ENCODE measurements around the gene TRIM56.
"Not testable (repeated sequence)": the region's sequence is repeated elsewhere in the genome, so short reads cannot be mapped to it uniquely, and the experiment has no call there.

TRIM56 gene

DNA sequence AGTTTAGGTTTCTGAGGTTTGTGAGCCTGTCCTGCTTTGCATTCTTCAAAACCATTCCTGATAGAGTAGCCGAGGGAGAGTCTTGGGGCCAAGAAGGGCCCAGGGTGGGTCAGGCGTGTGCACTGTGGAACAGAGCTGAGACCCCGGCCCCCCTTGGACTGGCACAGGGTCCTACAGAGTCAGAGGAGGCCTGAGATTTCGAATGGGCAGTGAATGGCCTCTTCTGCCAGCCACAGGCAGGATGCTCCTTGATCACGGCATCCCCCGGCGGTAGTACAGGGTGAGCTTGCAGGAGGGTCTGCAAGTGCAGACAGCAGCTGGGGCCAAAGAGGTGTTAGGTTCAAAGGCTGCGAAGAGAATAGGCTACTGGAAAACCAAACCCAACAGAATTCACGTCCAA lies 4.6 kb downstream of the TRIM56 start:
- no peak for DNase-seq (ENCODE audit: low spot score)

DNA sequence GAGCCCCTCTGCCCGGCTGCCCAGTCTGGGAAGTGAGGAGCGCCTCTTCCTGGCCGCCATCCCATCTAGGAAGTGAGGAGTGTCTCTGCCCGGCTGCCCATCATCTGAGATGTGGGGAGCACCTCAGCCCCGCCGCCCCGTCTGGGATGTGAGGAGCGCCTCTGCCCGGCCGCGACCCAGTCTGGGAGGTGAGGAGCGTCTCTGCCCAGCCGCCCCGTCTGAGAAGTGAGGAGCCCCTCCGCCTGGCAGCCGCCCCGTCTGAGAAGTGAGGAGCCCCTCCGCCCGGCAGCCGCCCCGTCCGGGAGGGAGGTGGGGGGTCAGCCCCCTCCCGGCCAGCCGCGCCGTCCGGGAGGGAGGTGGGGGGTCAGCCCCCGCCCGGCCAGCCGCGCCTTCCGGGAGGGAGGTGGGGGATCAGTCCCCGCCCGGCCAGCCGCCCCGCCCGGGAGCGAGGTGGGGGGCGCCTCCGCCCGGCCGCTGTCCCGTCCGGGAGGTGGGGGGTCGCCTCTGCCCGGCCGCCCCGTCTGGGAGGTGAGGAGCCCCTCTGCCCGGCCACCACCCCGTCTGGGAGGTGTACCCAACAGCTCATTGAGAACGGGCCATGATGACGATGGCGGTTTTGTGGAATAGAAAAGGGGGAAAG lies 7.1 kb downstream of the TRIM56 start:
- not testable (repeated sequence) for DNase-seq (ENCODE audit: low spot score)

DNA sequence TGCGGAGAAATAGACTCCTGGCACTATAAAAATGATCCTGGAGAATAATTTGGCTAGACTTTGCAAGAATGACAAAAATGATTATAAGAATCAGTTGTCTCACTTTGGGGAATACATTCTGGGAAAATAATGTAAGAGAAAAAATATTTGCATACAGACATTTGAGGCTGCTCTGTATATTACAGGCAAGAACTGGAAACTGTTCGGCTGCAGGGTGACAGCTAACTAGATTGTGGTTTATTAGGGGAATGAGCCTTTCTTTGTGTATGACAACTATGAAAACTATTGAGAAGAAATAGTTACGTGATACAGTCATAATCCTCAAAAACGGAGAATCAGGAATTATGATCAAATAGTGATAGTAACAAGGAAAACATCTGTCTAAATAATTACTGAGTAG lies 8.6 kb downstream of the TRIM56 start:
- no peak for DNase-seq (ENCODE audit: low spot score)

DNA sequence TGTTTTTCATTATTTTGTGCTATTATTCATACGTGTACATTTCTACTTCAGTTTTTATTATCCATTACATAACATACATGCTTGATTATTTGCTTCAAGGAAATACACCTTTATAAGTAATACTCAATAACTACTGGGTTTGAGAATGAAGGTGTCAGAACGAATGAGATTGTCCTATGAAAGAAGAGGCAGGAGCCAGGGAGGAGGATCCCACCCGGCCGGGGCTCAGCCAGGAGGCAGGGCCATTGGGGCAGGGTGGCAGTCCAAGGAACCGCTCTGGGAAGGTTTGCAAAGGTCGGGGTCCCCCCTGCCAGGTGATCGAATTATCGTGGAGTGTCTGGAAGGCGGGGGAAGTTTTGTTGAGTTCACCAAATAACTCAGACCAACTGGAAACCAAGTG lies 9.1 kb downstream of the TRIM56 start:
- no peak for DNase-seq (ENCODE audit: low spot score)

DNA sequence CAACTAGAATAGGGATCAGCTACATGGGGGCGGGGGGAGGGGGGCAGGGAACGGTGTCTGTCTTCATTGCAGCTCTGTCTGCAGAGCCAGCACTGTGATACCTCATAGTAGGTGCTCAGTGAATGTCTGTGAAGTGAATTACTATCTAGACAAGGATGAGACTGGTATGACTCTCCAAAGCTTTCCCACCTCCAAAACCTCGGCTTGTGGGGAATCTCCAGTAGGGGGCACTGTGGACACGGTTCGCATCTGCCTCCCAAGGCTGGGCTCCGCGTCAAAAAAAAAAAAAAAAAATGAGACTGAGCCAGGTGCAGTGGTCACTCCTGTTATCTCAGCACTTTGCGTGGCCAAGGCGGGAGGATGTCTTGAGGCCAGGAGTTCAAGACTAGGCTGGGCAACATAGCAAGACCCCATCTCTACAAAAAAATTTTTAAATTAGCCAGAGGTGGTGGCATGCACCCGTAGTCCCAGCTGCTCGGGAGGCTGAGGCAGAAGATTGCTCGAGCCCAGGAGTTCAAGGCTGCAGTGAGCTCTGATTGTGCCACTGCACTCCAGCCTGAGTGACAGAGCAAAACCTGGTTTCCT lies 9.6 kb downstream of the TRIM56 start:
- DNase-seq (ENCODE audit: low spot score): peak; percentile 73

DNA sequence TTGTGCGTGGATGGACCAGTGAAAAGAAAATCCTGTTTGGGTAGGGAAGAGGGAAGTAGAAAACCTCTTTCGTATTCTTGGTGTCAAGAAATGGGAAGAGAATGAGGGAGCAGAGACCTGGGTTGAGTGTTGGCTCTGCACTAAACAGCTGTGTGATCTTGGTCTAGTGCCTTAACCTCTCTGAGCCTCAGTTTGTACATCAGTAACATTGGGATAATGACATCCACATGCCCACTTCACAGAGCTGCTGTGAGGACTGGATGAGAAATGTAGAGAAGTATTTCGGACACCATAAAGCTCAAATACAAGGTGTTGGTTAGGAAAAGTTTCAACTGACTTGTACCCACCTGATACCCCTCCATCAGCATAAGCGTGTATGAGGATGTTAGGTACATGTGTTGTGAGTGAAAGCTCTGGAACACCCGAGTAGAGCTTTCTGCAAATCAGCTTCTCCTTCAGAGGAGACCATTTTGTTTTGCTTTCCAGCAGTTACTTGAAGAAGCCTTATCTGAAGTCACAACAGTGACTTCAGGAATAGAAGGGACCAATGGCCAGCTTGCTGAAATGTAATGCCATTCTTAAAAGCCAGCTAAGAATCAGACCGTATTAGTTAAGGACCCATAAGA lies 11.2 kb downstream of the TRIM56 start:
- DNase-seq (ENCODE audit: low spot score): no peak

DNA sequence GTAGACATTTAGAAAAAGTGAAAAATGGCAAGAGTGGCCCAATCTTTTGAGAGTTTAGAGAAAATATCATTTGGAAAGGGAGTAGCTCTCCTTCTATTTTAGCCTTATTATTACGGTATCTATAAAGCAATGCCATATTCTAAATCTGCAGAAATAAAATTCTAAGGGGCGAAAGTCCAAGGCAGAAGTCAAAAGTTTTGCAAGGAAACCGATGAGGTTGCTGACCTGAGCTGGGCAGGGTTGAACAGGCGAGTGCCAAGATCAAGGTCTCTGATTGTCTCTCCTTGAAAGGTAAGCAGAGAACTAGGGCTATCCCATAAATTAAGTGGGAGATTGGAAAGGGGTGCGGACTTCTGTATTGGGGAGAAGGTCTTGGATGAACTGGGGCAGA lies 11.7 kb downstream of the TRIM56 start:
- DNase-seq (ENCODE audit: low spot score): no peak

DNA sequence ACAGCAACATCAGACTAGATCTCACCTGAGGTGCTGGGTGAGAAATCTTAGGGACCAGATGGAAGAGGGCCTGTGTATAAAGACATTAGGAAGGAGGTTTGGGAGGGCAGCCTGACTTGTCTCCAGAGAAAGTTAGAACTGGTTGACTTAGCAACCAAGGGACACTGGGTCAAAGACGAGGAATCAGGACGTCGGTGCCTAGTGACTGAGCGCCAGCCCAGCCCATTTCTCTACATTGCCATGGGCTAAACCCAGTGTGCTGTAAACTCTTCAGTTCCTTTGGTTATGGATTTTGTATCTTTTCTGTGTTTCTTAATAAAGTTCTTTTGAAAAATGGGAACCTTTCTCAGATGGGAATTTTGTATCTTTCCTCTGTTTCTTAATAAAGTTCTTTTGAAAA lies 12.3 kb downstream of the TRIM56 start:
- no peak for DNase-seq (ENCODE audit: low spot score)

DNA sequence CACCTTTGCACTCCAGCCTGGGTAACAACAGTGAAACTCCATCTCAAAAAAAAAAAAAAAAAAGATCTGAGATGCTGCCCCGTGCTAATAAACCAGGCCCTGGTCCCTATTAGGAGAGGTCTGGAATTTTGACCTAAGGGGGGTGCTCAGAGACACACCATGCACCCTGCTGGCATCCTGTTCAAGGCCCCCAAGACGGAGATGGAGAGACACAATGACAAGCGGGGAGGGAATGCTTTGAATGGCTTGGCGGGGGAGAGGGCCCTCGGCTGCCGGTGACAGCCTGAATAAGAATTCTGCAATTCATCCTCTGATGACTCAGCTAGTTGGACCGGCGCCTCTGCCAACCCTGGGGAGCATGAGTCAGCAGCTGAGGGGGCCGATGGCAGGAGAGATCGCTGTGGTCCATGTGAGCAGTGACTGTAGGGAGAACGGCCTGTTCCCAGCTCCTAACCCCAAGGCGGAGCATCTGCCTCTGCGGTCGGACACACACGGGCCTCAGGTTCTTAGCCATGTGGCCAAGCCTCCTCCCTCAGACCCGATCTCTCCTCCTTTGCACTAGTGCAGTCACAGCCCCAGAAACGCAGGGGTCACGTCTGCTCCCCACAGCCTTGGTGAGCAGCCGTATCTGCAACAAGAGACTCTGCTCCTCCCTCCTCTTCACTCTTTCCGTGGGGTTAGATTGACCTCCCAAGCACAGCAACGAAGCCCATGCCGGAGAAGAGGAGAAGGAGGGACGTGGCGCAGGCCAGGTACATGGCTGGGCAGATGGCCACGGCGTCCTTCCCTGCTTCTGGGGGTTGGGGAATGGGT lies 14.9 kb downstream of the TRIM56 start:
- peak; percentile 86 for DNase-seq (ENCODE audit: low spot score)

DNA sequence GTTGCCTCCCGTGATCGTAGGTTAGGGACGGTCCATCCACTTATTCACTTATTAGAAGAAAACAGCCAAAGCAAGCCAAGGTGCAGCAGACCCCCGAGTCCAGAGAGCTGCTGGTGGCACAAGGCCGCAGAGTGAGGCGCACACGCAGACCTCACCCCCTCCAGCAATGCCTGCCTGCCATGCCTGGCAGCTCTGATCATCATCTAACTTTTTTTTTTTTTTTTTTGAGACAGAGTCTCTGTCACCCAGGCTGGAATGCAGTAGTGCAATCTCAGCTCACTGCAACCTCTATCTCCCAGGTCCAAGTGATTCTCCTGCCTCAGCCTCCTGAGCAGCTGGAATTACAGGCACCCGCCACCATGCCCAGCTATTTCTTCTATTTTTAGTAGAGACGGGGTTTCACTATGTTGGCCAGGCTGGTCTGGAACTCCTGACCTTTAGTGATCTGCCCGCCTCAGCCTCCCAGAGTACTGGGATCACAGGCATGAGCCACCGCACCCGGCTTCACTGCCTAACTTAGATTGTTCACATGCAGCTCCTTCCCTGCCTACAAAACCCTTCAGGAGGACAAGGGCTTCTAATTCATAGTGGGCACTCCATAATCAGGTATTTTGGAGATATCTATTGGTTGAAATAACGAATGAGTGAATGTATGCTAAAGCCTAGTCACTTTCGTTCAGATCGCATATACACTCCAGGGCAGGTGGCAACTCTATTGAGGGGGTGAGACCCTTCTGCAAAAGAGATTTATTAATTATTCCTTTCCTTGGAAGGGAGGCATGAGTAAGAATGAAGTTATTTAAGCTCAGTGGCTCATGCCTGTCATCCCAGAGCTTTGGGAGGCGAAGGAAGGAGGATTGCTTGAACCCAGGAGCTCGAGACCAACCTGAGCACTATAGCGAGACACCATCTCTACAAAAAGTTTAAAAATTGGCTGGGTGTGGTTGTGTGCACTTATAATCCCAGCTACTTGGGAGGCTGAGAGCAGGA lies 15.9 kb downstream of the TRIM56 start:
- DNase-seq (ENCODE audit: low spot score): no peak

DNA sequence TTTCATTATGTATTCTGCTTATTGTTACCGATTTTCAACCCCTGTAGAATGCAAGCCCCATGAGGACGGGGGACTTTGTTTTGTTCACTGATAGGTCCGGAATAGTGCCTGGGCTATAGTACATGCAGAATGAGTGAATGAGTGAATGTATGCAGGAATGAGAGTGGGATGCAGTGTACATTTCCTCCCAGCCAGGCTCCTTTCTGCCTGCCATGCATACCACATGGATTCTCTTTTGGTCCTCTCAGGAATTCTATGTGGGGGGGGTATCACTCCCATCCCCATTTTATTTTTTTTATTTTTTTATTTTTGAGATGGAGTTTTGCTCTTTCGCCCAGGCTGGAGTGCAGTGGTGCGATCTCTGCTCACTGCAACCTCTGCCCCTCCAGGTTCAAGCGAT lies 16.7 kb downstream of the TRIM56 start:
- no peak for DNase-seq (ENCODE audit: low spot score)

DNA sequence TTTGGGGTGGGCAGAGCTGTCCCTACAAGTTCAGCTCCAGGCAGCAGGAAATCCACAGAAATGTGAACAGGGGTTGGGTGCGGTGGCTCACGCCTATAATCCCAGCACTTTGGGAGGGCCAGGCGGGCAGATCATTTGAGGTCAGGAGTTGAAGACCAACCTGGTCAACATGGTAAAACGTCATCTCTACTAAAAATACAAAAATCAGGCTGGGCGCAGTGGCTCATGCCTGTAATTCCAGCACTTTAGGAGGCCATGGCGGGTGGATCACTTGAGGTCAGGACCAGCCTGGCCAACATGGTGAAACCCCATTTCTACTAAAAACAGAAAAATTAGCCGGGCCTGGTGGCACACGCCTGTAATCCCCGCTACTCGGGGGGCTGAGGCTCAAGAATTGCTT lies 18.4 kb downstream of the TRIM56 start:
- not testable (repeated sequence) for DNase-seq (ENCODE audit: low spot score)

DNA sequence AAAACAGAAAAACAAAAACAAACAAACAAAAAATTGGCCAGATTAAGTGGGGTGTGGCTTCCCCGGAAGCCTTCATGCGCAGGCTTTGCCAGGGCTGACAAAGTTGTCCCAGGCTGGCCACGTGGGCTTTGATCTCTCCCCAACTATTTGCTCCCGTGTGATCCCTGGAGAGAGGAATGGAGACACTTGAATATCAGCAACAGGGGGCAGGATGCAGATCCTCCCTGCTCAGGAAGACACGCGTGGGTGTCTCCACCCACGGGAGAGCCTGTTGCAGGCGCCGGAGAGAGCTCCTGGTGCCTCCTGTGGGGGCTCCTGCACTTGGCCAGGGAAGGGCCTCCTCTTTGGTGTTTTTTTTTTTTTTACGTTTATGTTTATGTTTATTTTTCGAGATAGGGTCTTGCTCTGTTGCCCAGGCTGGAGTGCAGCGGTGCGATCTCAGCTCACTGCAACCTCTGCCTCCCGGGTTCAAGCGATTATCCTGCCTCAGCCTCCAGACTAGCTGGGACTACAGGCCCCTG lies 19.0 kb downstream of the TRIM56 start:
- no peak for DNase-seq (ENCODE audit: low spot score)

DNA sequence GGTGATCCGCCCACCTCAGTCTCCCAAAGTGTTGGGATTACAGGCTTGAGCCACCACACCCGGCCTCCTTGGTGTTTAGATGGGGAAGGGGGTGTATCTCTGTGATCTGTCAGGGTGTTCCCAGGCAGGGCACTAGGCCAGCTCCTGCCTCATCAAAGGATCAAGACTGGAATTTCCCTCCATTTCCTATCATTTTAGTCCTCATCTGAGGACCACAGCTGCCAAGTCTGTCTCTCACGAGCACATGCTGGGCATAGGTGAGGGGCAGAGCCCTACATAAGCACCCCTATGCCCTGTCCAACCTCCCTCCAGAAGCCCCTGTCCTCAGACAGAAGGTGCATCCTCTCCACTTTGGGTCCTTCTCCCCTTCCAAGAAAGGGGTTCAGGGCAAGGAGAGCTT lies 19.5 kb downstream of the TRIM56 start:
- DNase-seq (ENCODE audit: low spot score): no peak

DNA sequence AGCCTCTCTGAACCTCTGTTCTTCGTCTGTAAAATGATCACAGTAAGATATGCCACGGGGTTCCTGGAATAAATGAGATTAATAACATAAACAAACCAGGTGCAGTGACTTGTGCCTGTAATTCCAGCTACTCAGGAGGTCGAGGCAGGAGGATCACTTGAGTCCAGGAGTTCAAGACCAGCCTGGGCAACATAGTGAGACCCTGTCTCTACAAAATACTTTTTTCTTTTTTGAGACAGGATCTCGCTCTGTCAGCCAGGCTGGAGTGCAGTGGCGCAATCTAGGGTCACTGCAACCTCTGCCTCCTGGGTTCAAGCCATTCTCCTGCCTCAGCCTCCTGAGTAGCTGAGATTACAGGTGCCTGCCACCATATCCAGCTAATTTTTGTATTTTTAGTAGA lies 20.0 kb downstream of the TRIM56 start:
- not testable (repeated sequence) for DNase-seq (ENCODE audit: low spot score)

DNA sequence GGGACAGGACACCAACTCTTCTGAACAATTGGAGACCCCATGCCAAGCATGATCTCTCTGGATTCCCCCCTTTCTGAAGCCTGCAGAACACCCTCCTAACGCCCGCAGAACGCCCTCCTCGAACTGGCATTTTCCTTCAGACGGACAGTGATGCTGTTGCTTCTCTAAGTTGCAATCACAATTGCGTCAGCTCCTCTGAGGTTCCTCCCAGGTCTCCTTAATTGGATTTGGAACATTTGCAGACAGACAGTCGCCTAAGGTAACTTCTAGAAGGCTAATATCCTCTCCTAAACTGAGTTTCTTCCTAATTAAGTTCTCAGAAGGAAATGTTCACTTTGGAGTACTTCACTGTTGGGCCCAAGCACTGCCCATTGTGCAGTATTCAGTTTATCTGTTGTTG lies 21.1 kb downstream of the TRIM56 start:
- DNase-seq (ENCODE audit: low spot score): no peak

DNA sequence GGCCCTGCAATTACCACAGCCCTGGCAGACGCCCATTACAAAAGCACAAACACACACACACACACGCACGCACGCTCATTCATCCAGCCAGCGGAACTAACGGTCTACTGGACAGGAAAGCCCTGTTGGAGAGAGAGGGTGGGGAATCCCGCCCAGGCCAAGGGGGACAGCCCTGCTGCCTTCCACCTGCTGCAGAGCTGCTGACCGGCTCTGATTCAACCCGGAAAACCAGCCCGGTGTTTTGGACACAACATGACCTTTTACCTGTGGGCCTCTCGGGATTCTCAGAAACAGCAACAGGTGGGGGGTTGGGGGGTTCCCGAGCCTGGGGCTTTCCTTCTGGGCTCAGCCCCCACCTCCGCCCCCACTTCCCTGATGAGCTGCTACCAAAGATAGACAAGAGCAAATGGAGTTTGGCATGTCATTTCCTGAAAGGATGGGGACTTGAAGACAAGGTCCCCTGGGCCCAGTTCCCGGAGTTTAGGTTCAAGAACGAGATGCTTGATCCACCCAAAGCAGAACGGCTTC lies 23.1 kb downstream of the TRIM56 start:
- DNase-seq (ENCODE audit: low spot score): no peak

DNA sequence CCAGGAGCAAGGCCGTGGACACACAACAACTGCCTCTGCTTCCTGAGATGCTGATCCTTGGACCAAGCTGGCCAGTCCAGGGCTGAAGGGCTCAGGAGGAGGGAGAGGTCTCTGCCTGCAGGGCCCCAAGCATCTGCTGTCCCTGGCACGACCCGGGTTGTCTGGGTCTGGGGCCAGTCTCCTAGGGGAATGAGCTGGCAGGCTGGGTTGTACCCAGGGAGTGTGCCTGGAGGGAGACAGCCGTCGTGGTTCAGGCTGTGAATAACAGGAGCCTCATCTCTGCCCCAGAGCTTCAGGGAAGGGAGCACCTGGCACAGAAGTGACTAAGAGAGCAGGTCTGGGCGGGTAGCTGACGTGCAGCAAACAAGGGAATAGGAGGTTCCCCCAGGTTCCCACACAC lies 23.7 kb downstream of the TRIM56 start:
- no peak for DNase-seq (ENCODE audit: low spot score)

DNA sequence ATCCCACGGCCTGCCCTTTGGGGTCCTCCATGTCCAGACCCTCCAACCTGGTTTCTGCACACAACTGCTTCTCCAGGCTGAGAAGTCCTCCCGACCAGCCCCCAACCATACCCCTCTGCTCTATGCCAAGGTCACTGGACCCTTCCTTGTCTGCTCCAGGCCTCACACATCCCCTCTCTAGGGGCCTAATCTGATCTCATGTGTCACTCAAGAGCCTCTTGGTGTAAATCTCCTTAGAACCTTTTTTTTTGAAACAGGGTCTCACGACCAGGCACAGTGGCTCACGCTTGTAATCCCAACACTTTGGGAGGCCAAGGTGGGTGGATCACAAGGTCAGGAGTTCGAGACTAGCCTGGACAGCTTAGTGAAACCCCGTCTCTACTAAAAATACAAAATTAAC lies 24.1 kb downstream of the TRIM56 start:
- DNase-seq (ENCODE audit: low spot score): no peak

DNA sequence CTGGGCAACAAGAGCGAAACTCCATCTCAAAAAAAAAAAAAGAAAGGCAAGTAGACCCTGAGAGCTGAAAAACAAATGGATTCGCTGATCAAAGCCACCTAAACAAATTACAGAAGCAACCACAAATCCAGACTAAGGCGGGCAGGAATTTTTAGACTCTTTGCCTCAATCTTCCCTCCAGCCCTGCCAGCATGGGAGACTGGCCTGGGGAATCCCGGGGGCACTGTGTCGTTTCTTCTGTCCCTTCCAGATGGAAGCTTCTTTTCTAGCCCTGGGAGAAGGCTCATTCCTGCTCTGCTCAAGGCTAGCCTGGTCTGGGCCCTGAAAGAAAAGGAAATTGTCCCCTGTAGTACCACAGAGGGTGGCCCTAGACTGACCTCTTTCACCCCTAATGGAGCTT lies 26.0 kb downstream of the TRIM56 start:
- DNase-seq (ENCODE audit: low spot score): no peak

DNA sequence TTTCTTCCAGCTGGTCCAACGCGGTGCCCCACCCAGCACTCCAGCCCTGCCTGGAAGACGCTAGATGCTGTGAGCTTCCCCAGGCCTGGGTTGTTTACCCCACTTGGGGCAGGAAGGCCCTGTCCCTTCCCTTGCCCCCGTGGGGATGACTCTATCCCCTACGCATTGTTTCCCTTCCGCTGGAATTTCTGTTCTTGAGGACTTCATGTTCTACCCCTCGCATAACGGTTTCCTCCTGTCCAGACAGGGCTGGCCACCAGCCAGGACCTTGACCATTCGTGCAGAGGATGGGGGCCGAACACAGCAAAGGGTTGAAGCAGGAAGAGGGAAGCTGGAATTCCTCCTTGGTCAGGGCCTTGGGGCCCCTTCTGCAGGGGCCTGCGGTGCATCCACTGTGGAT lies 27.0 kb downstream of the TRIM56 start:
- no peak for DNase-seq (ENCODE audit: low spot score)
